GM18502 (cell line): ENCODE measurements around the gene GOLGA8A.
A peak's percentile ranks its signal among the peaks of the same experiment; 100 is the strongest.
"Not testable (repeated sequence)": the region's sequence is repeated elsewhere in the genome, so short reads cannot be mapped to it uniquely, and the experiment has no call there.

Source experiments
- ATAC-seq: cut with Tn5 transposase; IDR thresholded peaks from one replicate; pipeline ENCODE4 v1.9.1; 2021; ENCODE audit warnings: mild to moderate bottlenecking; ENCODE audit not compliant: unreplicated experiment, poor library complexity

Gene GOLGA8A

GRCh38 chr15:34418435-34418834 lies 19.2 kb downstream of the GOLGA8A start:
- ATAC-seq, result not testable (repeated sequence)

DNA sequence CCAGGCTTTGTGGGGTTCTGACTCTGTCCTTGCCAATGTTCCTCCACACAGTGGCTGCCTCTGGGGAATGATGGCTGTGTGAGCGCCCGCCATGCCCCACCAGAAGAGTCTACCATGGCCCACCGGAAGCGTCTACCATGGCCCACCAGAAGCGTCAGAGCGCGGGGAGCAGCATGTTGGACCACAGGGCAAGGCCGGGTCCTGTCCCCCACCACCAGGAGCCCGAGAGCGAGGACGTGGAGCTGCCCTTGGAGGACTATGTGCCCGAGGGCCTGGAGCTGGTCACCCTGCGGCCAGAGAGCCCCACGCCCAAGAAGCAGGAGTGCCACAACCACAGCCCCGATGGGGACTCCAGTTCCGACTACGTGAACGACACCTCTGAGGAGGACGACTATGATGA lies 28.1 kb downstream of the GOLGA8A start:
- ATAC-seq, result not testable (repeated sequence)

GRCh38 chr15:34408973-34409372 lies 28.6 kb downstream of the GOLGA8A start:
- not testable (repeated sequence) for ATAC-seq

GRCh38 chr15:34403899-34404298 lies 33.7 kb downstream of the GOLGA8A start:
- ATAC-seq, result not testable (repeated sequence)

GRCh38 chr15:34403160-34403598 lies 34.4 kb downstream of the GOLGA8A start:
- ATAC-seq, result peak; percentile 53

- ATAC-seq, result not testable (repeated sequence)
These were observed 39.9 kb downstream of the GOLGA8A start for GRCh38 chr15:34397637-34398259.

DNA sequence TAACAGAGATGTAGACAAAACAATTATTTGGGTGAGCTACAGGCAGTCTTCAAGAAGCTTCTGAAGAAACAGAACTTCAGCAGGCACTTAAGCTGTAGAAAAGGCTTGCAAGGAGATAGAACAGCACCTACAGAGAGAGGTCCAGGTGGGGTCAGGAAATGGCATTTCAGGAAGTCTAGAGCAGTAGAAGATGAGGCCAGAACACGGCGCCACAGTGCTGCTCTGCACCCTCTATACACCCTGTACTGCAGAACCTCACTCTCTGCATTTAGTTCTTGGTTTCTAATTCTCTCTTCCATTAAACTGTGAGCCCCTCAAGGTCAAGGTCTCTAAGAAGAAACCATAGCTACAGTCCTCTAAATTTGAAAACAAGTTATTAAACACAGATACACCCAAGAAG lies 44.6 kb downstream of the GOLGA8A start:
- not testable (repeated sequence) for ATAC-seq

DNA sequence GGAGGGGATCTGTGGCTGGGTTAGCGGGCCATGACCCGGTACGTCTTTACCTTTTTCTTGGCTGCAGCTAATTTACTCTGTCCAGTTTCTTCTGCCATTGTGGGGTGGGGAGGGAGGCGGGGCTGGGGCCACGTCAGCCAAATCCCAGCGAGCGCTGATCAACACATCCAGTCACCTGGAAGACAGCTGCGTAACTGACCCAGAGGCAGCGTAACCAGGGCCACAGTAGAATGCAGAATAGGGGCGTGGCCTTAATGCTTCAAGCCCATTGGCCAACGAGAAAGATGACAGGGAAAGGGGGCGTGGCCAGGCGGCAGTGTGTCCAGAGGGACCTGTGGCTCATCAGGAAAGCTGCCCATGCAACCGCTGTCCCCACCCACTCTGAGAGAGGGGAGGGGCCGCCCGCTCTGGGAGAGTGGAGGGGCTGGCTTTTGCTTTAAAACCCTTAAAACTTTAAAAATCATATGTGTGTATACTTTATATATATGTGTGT lies 48.0 kb downstream of the GOLGA8A start:
- ATAC-seq, result not testable (repeated sequence)
